H4 (cell line): ENCODE results near the gene KLHL5. TPM values are rescaled to one million over a fixed set of nuclear protein-coding genes. Genes with fewer than 3 reads are reported as not detected.

ENCODE experiments used
- total RNA-seq: library from RNA; depleted of rRNA; stranded (reverse); fragments of >200 nt; shearing (Covaris generic); gene quantifications from 2 replicates; pipeline ENCODE4 v1.2.3, GENCODE V29; 2014; rRNA removed

The KLHL5 gene
- total RNA-seq, 1 experiment from 2014 or later, result 67.4 TPM

Other genes starting within 250 kb of the KLHL5 start
- gene TLR6, start 205.4 kb upstream of the KLHL5 start, total RNA-seq, result 9.9 and 15.8 TPM in 2 replicates
- gene FAM114A1, start 194.4 kb upstream of the KLHL5 start, total RNA-seq, result 89.3 and 118 TPM in 2 replicates
- gene TMEM156, start 29.8 kb upstream of the KLHL5 start, total RNA-seq, result 1.3 and 2.7 TPM in 2 replicates
- 17.7 and 25.1 TPM in 2 replicates for gene WDR19, start 120.3 kb downstream of the KLHL5 start, total RNA-seq